HG03354 (cell line): Measurements from ENCODE around the gene DMAC2L.
"Not testable (repeated sequence)": the region's sequence is repeated elsewhere in the genome, so short reads cannot be mapped to it uniquely, and the experiment has no call there.

Experiments used
- ATAC-seq: cut with Tn5 transposase; IDR thresholded peaks from one replicate; pipeline ENCODE4 v1.9.1; 2021; ENCODE audit warnings: mild to moderate bottlenecking; ENCODE audit not compliant: unreplicated experiment, poor library complexity, severe bottlenecking

Gene DMAC2L

DNA sequence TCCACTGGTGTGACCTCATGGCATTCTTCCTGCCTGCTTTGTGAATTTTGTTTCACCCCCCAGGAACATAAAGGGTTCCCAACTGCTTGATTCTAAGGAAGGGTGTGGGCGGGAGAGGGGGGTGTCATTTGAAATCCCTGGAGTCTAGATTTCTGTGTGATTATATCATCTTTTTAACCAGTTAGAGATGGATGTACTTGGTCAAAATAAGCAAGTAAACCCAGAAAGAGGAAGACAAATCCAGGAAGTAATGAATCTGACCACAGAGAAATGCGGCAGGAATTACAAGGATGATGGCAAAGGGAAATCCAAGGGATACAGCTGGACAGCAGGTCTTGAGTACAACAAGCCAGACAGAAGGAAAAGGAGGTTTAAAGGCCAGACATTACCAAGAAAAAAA, 38.9 kb downstream of the DMAC2L start:
- ATAC-seq, result no peak

DNA sequence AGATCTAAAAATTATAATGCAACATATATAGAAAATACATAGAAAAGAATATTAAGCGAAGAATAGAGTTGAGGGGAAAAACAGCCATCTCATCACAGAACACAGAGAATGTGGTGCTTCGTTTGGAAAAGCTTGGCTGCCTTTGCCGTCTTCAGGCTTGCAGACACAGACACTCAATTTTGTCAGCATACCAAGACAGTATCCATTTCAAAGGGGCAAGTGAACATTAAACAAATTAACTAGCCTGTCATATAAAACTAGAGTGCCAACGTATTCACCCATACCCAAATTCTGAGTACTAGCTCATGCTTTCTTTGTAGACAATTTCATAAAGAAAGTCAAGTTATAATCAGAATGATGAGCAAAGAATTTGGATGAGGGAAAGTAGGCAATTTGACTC, 40.5 kb downstream of the DMAC2L start:
- no peak for ATAC-seq

DNA sequence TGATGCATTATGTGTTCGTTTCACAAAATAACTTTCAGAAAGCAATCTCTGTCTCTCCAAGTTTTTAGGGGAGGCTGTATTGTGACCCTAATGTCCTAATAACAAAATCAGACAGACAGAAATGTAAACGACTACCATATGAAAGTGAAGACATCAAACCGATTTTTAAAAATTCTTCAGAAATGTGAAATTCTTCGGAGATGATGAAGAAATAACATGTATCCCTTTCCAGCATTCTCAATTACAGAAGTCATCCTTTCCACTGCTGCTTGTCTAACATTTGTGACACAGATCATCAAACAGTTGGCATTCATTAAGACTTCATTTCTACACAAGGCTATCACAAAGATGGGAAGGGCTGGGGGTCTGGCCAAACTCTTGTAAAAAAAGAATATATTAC, 41.0 kb downstream of the DMAC2L start:
- ATAC-seq, result no peak

DNA sequence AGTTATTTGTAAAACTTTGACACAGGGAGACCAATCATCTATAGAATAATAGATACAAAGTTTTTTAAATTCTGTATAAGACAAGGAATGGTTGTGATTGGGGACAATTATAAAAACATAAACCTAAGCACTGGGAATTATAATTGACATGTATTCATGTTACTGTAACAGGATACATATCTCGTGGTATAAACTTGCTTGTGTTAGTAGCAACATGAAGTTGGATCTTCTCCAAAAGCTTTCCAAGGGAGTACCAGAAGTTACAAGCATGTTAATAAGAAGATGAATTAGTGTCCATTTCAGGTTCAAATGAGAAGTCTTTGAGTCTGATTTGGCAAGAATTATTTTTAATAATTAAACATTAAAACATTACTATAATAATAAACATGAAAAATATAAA, 42.4 kb downstream of the DMAC2L start:
- ATAC-seq, result no peak

DNA sequence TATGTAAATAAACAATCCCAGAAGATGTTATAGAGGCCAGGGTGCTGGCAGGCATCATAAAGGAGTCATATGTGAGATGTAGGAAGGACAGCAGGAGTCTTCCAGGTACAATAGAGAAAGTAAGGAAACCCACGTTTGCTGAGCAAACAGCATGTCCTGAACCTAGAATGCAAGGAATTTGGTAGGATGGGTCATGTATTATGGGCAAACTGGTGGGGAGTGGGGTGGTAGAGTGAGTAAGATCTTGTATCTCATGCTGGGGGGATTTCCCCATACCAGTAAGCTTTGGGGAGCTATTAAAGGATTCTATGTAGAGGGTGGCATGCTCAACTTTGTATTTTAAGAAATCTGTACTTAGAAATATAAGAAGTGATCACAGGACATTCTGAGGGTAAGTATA, 43.6 kb downstream of the DMAC2L start:
- no peak for ATAC-seq

DNA sequence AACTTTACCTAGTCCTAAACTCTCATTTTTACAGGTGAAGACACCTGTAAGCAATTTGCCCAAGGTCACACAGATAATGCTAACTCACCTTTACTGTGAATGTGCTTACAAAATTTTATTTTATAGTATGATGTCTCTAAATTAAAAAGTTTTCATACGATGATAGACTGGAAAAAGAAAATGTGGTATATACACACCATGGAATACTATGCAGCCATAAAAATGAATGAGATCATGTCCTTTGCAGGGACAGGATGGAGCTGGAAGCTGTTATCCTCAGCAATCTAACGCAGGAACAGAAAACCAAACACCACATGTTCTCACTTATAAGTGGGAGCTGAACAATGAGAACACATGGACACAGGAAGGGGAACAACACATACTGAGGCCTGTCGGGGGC, 44.2 kb downstream of the DMAC2L start:
- not testable (repeated sequence) for ATAC-seq

DNA sequence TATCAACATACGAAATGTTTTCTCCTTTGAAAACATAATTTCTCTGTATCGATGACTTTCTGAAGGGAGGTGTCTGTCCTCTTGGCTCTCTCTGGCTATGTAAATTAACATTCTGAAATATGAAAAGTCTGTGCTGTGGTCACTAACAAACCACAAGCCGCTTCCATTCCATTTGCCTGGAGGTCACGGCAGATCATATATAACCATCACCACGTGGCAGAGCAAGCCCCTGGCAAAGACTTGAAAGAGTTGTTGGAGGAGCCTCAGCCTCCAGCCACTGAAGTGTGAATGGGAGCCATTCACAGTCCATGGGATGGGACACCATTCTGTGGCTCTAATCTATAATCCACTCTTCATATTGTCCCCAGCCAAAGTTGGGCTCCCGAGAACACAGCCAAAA, 45.0 kb downstream of the DMAC2L start:
- ATAC-seq, result no peak

DNA sequence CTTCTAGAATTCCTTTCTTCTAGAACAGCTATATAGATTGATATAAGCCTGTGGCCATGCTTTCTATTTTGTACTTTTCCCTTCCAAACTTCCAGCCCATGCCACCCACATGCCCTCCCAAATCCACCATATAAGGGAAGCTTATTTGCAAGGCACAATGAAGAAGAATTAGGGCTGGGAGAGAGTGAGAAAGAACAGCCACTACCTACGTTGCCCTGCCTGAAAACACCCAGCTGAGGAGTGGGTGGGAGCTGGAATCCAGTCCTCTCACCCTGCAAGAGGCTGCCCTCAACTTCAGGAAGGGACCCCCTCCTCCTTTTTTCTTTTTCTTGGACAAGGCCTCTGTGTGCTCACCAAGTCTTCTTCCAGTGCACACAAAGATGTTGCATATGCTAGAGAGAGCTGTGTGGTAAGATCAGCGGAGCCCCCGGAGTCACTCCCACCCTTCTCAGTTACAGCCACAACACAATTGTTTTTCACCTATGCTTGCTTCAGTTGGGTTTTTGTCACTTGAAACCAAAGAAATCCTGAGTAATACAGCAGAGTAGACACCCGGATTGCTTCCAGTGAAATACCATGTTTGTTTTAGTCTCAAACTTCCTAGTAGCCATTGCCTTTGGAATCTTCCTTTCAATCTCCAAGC, 45.8 kb downstream of the DMAC2L start:
- ATAC-seq, result no peak

DNA sequence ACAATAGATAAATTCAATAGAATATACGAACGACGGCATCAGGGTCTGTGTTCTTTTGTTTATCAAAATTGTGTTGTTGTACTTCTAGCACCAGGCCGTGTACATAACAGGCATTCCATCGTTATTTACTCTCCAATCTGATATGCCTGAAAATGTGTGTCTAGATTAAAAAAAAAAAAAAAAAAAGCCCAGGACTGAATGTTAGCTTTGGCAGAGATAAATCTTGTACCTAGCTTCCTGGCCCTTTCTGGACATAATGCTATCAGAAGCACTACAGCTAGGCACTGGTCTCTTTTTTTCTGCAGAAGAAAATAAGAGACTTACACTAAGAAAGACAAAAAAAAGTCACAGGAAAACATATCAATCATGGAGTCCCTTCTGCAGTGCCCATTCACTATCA, 47.5 kb downstream of the DMAC2L start:
- no peak for ATAC-seq

DNA sequence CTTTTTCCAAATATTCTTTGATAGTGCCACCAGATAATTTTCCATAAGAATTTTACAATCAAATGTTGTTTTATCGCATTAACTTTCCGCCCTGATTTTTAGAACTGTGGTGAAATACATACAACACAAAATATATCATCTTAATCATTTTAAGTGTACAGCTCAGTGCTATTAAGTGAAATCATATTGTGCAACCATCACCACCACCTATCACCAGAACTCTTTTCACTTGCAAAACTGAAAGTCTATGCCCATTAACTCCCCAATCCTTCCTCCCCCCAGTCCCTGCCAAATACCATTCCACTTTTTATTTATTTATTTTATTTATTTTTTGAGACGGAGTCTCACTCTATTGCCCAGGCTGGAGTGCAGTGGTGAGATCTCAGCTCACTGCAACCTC, 48.0 kb downstream of the DMAC2L start:
- ATAC-seq, result no peak

DNA sequence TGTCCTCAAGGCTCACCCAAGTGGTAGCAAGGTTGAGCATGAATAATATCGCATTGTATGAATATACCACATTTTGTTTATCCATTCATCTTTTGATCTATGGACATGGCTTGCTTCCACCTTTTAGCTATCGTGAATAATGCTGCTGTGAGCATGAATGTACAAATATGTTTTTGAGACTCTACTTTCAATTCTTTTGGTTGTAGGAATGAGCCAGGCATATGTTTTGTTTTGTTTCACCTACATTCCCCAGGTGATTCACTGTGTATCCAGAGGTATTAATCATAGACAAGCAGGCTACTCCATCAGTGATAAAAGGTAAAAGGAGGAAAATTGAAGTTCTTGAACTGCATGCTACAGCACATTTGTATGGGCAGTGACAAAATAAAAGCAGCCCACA, 48.7 kb downstream of the DMAC2L start:
- no peak for ATAC-seq

DNA sequence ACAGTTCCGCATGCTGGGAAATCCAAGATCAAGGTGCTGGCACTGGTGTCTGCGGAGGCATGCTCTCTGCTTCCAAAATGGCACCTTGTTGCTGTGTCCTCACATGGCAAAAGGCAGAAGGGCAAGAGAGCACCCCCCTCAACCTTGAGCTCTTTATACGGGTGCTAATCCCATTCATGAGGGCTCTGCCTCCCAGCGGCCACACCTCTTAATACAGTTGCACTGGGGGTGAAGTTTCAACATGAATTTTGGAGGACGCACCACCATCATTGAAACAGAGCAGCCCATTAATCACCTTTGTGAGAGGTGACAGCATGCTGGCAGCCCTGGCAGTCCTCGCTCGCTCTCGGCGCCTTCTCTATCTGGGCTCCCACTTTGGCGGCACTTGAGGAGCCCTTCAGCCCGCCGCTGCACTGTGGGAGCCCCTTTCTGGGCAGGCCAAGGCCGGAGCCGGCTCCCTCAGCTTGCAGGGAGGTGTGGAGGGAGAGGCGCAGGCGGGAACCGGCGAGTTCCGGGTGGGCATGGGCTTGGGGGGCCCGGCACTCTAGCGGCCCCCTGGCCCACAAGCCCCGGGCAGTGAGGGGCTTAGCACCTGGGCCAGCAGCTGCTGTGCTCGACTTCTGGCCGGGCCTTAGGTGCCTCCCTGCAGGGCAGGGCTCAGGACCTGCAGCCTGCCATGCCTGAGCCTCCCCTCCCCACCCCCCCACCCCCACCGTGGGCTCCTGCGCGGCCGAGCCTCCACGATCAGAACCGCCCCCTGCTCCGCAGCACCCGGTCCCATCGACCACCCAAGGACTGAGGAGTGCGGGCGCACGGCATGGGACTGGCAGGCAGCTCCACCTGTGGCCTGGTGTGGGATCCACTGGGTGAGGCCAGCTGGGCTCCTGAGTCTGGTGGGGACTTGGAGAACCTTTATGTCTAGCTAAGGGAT, 49.6 kb downstream of the DMAC2L start:
- not testable (repeated sequence) for ATAC-seq

DNA sequence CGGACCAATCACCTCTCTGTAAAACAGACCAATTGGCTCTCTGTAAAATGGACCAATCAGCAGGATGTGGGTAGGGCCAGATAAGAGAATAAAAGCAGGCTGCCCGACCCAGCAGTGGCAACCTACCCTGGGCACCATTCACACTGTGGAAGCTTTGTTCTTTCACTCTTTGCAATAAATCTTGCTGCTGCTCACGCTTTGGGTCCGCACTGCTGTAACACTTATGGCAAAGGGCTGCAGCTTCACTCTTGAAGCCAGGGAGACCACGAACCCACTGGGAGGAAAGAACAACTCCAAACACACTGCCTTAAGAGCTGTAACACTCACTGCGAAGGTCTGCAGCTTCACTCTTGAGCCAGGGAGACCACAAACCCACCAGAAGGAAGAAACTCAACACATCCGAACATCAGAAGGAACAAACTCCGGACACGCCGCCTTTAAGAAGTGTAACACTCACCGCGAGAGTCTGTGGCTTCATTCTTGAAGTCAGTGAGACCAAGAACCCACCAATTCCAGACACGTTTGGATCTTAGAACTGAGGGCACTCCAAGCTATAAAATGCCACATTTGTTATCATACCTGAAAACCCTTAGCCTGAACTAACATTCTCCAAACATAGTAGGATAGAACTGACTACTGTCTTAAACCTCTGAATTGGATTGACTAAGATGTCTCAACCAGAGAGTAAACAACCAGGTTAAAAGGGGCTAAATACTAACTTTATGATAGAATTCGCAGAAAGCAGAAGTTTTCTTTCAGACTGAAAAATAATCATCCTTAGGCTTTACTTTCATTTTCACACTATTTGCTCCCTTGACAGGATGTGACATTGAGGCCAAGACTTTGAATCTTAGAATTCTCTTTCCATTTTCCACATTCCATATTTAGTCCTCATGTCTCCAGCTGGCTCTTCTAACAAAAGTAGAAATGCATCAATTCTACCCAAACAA, 50.9 kb downstream of the DMAC2L start:
- ATAC-seq, result peak; percentile 33

DNA sequence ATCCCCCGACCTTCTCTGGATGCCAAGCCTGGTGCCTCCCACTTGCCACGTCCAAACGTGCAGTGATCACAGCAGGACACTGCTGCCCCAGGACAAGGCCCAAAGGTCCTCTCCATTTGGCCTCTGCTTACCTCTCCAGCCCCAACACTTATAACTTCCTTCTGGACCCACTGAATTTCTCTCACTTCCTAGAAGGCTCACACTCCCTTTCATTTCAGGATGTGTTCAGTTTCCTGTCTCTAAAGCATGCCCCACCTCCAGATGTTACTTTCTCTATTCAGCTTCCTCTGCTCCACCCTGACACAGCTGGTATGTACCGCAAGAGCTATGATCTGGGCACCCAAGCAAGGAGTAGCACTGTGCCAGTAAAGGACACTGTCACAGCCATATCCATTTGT, 51.6 kb downstream of the DMAC2L start:
- peak; percentile 98 for ATAC-seq

DNA sequence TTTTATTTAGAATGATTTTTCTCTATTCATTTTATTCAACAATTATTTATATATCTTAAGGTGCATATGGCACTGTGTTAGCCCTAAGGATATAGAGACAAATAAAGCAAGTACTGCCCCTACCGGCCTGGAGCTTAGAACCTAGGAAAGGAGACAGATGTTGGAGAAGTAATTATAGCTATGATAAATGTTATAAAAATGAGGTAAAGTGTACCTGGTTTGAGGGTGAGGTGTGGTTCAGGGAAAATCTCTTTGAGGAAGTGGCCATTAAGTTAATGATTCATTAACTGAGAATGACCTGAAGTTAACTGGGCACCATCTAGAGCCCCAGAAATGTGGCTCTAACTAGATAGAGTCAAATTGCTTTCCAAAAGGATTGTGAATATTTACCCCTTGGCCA, 52.7 kb downstream of the DMAC2L start:
- peak; percentile 33 for ATAC-seq

DNA sequence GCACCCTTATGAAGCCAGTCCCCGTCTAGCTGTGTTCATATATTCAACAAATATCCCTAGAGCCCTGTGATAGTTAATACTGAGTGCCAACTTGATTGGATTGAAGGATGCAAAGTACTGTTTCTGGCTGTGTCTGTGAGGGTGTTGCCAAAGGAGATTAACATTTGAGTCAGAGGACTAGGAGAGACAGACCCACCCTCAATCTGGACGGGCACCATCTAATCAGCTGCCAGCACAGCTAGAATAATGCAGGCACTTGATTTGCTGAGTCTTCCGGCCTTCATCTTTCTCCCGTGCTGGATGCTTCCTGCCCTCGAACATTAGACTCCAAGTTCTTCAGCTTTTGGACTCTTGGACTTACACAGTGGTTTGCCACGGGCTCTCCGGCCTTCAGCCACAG, 53.4 kb downstream of the DMAC2L start:
- not testable (repeated sequence) for ATAC-seq

DNA sequence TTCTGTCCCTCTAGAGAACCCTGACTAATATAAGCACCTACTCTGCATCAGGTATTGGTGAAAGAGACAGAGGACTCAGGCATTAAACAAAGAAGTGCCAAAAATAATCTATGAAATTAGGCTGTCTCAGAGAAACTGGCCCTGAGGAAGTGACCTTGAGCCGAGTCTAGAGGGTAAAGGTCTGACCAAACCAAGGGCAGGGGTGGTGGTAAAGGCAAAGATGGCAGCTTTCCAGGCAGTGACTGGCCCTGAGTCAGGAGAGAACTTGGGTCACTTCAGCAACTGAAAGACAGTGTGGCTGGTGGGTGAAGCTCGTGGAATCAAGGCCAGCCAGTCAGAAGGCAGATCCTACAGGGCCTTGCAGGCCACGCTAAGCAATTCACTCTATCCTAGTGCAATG, 54.0 kb downstream of the DMAC2L start:
- no peak for ATAC-seq

DNA sequence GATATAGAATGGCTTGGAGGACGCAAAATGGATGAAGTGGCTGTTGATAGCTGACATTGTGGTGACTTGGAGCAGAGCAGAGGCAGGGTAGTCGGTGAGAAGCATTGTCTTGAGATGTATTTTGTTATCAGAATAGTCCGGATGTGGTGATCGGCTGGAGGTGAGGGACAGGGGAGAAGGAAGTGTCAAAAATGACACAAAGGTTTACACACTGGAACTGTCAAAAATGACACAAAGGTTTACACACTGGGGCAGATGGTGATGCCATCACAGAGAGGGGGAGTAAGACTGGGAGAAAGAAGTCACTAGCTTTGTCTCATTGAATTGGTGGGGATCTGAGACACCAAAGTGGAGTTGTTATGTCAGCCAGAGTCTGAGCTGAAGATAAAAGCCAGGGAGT, 54.5 kb downstream of the DMAC2L start:
- no peak for ATAC-seq

DNA sequence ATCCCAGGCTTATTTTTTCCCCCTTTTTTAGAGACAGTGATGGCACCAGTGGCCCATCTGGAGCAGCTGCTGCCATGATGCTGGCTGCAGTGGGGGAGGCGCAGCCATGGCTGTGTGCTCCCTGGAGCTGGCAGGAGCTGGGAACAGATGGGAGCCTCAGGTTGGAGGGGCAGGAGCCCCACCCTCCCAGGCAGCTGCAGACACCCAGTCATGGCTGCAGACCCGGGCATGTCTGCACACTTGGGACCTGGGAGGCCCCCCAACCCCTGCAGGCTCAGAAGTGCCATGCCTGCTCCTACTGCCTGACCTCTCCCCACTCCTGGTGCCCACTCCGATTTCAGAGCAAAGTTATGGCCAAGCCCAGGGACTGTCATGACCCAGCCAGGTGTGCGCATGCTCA, 59.4 kb downstream of the DMAC2L start:
- ATAC-seq, result no peak

DNA sequence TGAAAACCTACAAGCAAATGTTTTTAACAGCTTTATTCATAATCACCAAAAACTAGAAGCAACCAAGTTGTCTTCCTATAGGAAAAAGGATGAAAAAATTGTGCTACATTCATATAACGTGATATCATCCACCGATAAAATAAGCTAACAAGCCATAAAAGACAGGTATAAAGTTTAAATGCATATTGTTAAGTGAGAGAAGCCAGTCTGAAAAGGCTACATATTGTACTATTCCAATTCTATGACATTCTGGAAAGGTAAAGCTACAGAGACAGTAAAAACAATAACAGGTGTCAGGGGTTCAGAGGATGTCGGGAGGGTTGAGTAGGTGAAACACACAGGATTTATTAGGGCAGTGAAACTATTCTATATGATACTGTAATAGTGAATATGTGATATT, 61.8 kb downstream of the DMAC2L start:
- ATAC-seq, result no peak
